Naive thymus-derived CD4-positive, alpha-beta T cell (primary cell): ENCODE measurements around the gene ANAPC2. TPM values are rescaled to one million over a fixed set of nuclear protein-coding genes. Genes with fewer than 3 reads are reported as not detected.

ENCODE experiments used
- ATAC-seq: fragments of 150-1000 bp; cut with Tn5 transposase; 2 replicates; pipeline ENCODE4 v1.10.0; 2021; ENCODE audit warnings: mild to moderate bottlenecking, moderate library complexity
- CTCF ChIA-PET: fragments of 350-600 bp; sonication (Branson Sonifier 250); formaldehyde crosslinking; loops from one replicate; lab custom pipeline; 2021; ENCODE audit warnings: antibody characterized with exemption; lab: Charles Lee
- POLR2A ChIA-PET: fragments of 350-600 bp; sonication (Branson Sonifier 250); formaldehyde crosslinking; loops from one replicate; lab custom pipeline; 2021; ENCODE audit warnings: antibody characterized with exemption, inconsistent platforms; lab: Charles Lee
- DNase-seq, 9 donors: peaks; one replicate each; pipeline versions ENCODE4 v3.0.0 to v3.0.0-alpha.2; 2020 to 2022; ENCODE audit warnings: mixed read lengths in 1 of 9
- H3K27ac ChIP-seq: one replicate; pipeline ENCODE4 v1.7.0; 2013; ENCODE audit warnings: mild to moderate bottlenecking, low read depth, low read length, moderate library complexity
- H3K27me3 ChIP-seq, 2 donors: one replicate each; pipeline ENCODE4 v1.7.0; 2013; ENCODE audit warnings: low read length in 2 of 2, mild to moderate bottlenecking in 2 of 2, moderate library complexity in 2 of 2; ENCODE audit not compliant: control insufficient read depth in 2 of 2, insufficient read depth in 2 of 2
- H3K36me3 ChIP-seq, 3 experiments: 1 replicate in 2 of 3; 2 replicates in 1 of 3; pipeline ENCODE4 v1.7.0; 2013; ENCODE audit warnings: low read length in 3 of 3, mild to moderate bottlenecking in 3 of 3, moderate library complexity in 1 of 3; ENCODE audit not compliant: insufficient read depth in 3 of 3, control insufficient read depth in 2 of 3
- H3K4me1 ChIP-seq, 2 donors: one replicate each; pipeline ENCODE4 v1.7.0; 2013; ENCODE audit warnings: low read length in 2 of 2, mild to moderate bottlenecking in 2 of 2, moderate library complexity in 1 of 2; ENCODE audit not compliant: control insufficient read depth in 2 of 2, insufficient read depth in 2 of 2
- H3K4me3 ChIP-seq: 2 replicates; pipeline ENCODE4 v1.7.0; 2013; ENCODE audit warnings: mild to moderate bottlenecking, low read length
- H3K9me3 ChIP-seq, 3 experiments: 1 replicate in 2 of 3; 2 replicates in 1 of 3; pipeline ENCODE4 v1.7.0; 2013; ENCODE audit warnings: low read length in 3 of 3; ENCODE audit not compliant: control insufficient read depth in 2 of 3
- H3K27ac Mint-ChIP-seq, 9 donors: one replicate each; pipeline ENCODE4 v1.8.0; 2020 to 2022; ENCODE audit warnings: mixed read lengths in 9 of 9, mild to moderate bottlenecking in 8 of 9, moderate library complexity in 5 of 9, inconsistent platforms in 2 of 9
- H3K27me3 Mint-ChIP-seq, 5 donors: one replicate each; pipeline ENCODE4 v1.8.0; 2021 to 2022; ENCODE audit warnings: mixed read lengths in 5 of 5, mild to moderate bottlenecking in 1 of 5
- H3K36me3 Mint-ChIP-seq, 5 donors: one replicate each; pipeline ENCODE4 v1.8.0; 2020 to 2022; ENCODE audit warnings: mixed read lengths in 5 of 5, mild to moderate bottlenecking in 3 of 5, inconsistent platforms in 1 of 5
- H3K4me1 Mint-ChIP-seq, 7 donors: one replicate each; pipeline ENCODE4 v1.8.0; 2020 to 2022; ENCODE audit warnings: mixed read lengths in 7 of 7, mild to moderate bottlenecking in 3 of 7, inconsistent platforms in 1 of 7
- H3K4me3 Mint-ChIP-seq, 10 donors: one replicate each; pipeline ENCODE4 v1.8.0; 2020 to 2022; ENCODE audit warnings: mild to moderate bottlenecking in 10 of 10, mixed read lengths in 10 of 10, moderate library complexity in 6 of 10, inconsistent platforms in 2 of 10
- H3K9me3 Mint-ChIP-seq, 11 donors: one replicate each; pipeline ENCODE4 v1.8.0; 2020 to 2022; ENCODE audit warnings: mixed read lengths in 11 of 11, mild to moderate bottlenecking in 4 of 11, inconsistent platforms in 1 of 11, moderate library complexity in 1 of 11
- intact Hi-C, 2 donors: fragments of 100-400 bp; cut with micrococcal nuclease; formaldehyde crosslinking; loops; one replicate each; pipeline ENCODE4 v1.15.1; 2023
- polyA plus RNA-seq, 2 donors: library from polyadenylated mRNA; unstranded; fragments of 300-500 nt; fragmentation: Illumina TruSeq; gene quantifications; one replicate each; pipeline ENCODE4 v1.2.3, GENCODE V29; 2021
- total RNA-seq, 6 experiments: library from RNA in 5 of 6; stranded (reverse) in 5 of 6; gene quantifications; 1 replicate in 5 of 6; 2 replicates in 1 of 6; pipeline ENCODE4 v1.2.3 and lab custom pipeline; 2021 to 2026

Gene ANAPC2
- total and polyA plus RNA-seq, 7 experiments from 2014 or later: 7.4 to 147 (median 131) TPM

DNA sequence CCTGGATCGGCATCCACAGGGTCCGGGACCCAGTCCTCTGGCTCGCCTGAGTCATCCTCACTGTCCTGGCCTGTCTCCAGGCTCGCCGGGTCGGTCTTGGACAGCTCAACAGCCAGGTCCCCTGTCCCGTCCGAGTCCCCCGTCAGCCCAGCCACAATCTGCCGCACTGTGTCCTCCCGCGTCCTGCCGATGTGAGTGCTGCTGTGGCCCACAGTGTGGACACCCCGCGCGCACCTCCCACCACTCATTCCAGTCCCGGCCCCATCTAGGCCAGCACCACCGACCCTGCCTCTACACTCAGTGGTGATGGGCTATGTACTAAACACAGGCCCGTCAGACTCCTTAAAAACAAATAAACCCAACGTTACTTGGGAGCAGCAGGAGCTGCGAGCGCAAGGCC, 6.7 kb downstream of the ANAPC2 start:
- Histone ChIP-seq H3K36me3 (peaks cover 0 to 92% (median 14%) of the 10 kb centered on the region in 3 experiments), H3K4me1 (peaks cover 5 to 8% of the 10 kb centered on the region in 2 donors), H3K27ac (no peak overlapping the region), H3K27me3 (no peaks in the 10 kb centered on the region), H3K4me3 (no peak overlapping the region), H3K9me3 (no peaks in the 10 kb centered on the region)
- H3K27ac Mint-ChIP-seq: peak overlapping the region in 1 of 9 donors; percentile 66
- H3K9me3 Mint-ChIP-seq: no peaks in the 10 kb centered on the region
- no peaks in the 10 kb centered on the region for H3K27me3 Mint-ChIP-seq
- DNase-seq: no peak
- ChIA-PET POLR2A (interaction anchor here (1.7 kb wide), 1 partner anchor 54 kb away, joined by 4 read pairs; no protein-coding TSS in a partner anchor), CTCF (no interaction called here)
- intact Hi-C loops: no loop called here
- no peak overlapping the region for H3K4me3 Mint-ChIP-seq
- H3K4me1 Mint-ChIP-seq: peaks cover 5 to 24% (median 10%) of the 10 kb centered on the region in 7 donors
- no peak for ATAC-seq
- H3K36me3 Mint-ChIP-seq: peaks cover 0 to 16% (median 4%) of the 10 kb centered on the region in 5 donors

DNA sequence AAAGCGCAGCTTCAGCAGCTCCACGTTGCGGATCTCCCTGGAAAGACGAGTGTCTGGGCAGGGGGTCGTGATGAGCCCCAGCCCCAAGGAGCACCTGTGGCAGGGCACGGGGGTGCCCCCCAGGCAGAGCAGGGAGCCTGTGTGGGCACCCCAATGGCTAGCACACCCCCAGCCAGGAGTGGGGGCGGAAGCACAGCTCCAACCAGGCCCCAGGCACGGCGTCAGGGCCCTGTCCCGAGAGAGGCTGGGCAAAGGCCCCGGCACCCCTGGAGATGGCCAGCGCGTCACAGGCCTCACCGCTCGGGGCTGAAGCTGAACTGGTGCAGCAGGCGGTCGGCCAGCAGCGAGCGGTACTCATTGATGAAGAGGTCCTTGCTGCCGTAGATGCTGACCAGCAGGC, 7.9 kb downstream of the ANAPC2 start:
- H3K36me3 Mint-ChIP-seq: peaks cover 0 to 16% (median 4%) of the 10 kb centered on the region in 5 donors
- peaks cover 3 to 20% (median 5%) of the 10 kb centered on the region in 7 donors for H3K4me1 Mint-ChIP-seq
- no peak overlapping the region for H3K27ac Mint-ChIP-seq
- ATAC-seq (no peak), DNase-seq (no peak)
- H3K27me3 Mint-ChIP-seq: no peaks in the 10 kb centered on the region
- ChIA-PET POLR2A (interaction anchor here (1.7 kb wide), 1 partner anchor 53 kb away, joined by 4 read pairs; no protein-coding TSS in a partner anchor), CTCF (no interaction called here)
- no peak overlapping the region for H3K27ac ChIP-seq
- no peaks in the 10 kb centered on the region for H3K4me1 ChIP-seq
- H3K9me3 Mint-ChIP-seq: no peaks in the 10 kb centered on the region
- no peaks in the 10 kb centered on the region for H3K9me3 ChIP-seq
- no peaks in the 10 kb centered on the region for H3K27me3 ChIP-seq
- intact Hi-C loops: no loop called here
- no peak overlapping the region for H3K4me3 ChIP-seq
- H3K36me3 ChIP-seq: peaks cover 0 to 80% (median 14%) of the 10 kb centered on the region in 3 experiments
- H3K4me3 Mint-ChIP-seq: no peak overlapping the region

DNA sequence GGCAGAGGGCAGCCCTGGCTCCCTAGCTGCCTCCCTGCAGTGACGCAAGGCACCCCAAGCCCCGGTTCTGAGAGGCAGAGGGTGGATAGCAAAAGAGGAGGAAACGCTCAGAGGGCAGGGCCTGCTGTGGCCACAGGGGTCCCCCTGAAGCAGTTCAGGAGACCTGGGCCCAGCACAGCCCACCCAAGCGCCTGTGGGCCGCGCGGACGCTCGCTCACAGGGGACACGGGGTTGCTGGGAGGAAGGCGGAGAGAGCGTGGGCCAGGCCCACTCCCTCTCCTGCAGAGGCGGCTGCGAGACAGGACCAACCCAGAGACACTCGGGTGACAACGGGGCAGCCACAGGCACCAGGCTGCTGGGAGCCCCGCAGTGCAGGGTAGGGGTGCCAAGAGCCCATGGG, 8.6 kb downstream of the ANAPC2 start:
- Mint-ChIP-seq H3K4me1 (peaks cover 3 to 16% (median 7%) of the 10 kb centered on the region in 7 donors), H3K27me3 (no peaks in the 10 kb centered on the region), H3K27ac (no peak overlapping the region), H3K36me3 (peaks cover 0 to 16% (median 4%) of the 10 kb centered on the region in 5 donors), H3K4me3 (no peak overlapping the region), H3K9me3 (no peaks in the 10 kb centered on the region)
- no peak overlapping the region for H3K4me3 ChIP-seq
- H3K27me3 ChIP-seq: no peaks in the 10 kb centered on the region
- no peak for DNase-seq
- no peak overlapping the region for H3K27ac ChIP-seq
- peaks cover 0 to 73% (median 13%) of the 10 kb centered on the region in 3 experiments for H3K36me3 ChIP-seq
- no peaks in the 10 kb centered on the region for H3K9me3 ChIP-seq
- ChIA-PET POLR2A (interaction anchor here (1.0 to 1.7 kb wide), 2 partner anchors 8 to 52 kb away, joined by 3 to 4 read pairs; partner anchors contain the start of genes ANAPC2 and SSNA1), CTCF (no interaction called here)
- ATAC-seq: no peak
- no peaks in the 10 kb centered on the region for H3K4me1 ChIP-seq
- intact Hi-C loops: no loop called here

DNA sequence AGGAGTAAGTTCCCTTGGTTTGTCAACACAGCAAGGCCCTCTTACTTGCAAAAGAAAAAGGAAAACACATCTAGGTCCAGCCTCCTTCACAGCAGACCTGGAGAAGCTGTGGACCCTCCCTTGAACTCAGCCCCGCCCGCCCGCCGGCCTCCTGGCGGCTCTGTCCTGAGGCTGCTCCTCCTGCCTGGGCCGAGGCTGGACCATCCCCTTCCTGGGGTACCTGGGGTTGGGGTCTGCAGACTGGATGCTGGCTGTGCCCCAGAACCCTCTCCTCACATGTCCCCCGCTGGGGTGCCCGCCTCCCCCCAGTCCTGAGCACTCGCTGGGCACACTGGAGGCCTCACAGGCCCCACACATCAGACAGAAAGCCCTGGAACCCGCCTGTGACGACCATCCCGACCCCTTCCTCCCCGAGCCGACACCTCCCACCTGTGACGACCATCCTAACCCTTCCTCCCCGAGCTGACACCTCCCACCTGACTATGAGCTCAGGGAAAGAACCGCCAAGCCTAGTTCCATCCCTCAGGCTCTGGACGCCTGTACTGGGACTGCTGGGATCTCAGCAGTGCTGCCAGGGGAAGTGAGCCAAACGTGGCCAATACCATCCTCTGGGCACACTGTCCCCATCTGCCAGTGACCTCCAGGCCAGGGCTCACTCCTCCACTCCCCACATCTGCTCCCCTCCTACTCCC, 9.3 kb downstream of the ANAPC2 start:
- peaks cover 0 to 10% (median 4%) of the 10 kb centered on the region in 7 donors for H3K4me1 Mint-ChIP-seq
- H3K27ac Mint-ChIP-seq: peak overlapping the region in 2 of 9 donors; percentile 9 to 46
- POLR2A ChIA-PET: interaction anchor here (1.0 kb wide), 1 partner anchor 9 kb away, joined by 3 read pairs; the partner anchor contains the start of genes ANAPC2 and SSNA1
- H3K4me3 ChIP-seq: no peak overlapping the region
- CTCF ChIA-PET: no interaction called here
- no peak overlapping the region for H3K27ac ChIP-seq
- no peaks in the 10 kb centered on the region for H3K9me3 Mint-ChIP-seq
- no peaks in the 10 kb centered on the region for H3K9me3 ChIP-seq
- peaks cover 0 to 10% (median 4%) of the 10 kb centered on the region in 5 donors for H3K36me3 Mint-ChIP-seq
- H3K4me3 Mint-ChIP-seq: no peak overlapping the region
- H3K27me3 ChIP-seq: no peaks in the 10 kb centered on the region
- no peaks in the 10 kb centered on the region for H3K27me3 Mint-ChIP-seq
- ATAC-seq (no peak), DNase-seq (no peak)
- H3K4me1 ChIP-seq: no peaks in the 10 kb centered on the region
- H3K36me3 ChIP-seq: peaks cover 0 to 66% (median 10%) of the 10 kb centered on the region in 3 experiments
- intact Hi-C loops: no loop called here

DNA sequence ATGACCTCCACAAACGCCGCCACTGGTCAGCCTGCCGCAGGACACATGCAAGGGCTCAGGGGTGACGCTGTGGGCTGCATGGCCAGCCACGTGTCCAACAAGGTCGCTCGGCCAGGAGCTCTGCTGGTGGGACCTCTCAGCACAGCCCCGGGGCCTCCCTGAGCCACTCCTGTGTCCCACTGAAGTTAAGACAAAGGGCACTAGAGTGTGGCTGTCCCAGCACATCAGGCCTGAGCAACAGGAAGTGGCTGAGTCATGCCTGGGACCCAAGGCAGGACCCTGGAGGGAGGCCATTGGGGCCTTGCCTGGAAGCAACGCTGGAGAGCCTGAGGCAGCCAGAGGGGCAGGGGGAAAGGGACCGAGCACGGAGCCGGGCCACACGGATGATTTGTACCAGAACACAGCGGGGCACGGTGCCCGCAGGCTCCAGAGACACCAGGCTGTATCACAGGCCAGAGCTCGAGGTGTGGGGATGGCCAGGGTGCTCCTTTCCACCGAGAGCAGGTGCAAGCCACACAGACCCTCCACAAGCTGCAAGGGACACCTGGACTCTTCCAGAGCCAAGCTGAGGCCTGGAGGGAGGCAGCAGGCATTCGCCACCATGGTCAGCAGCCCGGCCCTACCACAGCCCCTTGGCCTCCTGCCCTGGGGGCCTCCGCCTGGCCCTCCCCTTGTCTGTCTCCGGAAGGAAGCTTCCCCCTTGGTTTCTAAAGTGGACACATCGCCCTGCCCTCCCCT, 10.0 kb downstream of the ANAPC2 start:
- peaks cover 0 to 9% (median 4%) of the 10 kb centered on the region in 5 donors for H3K36me3 Mint-ChIP-seq
- ChIA-PET POLR2A (no interaction called here), CTCF (no interaction called here)
- no peak overlapping the region for H3K4me3 Mint-ChIP-seq
- Histone ChIP-seq H3K9me3 (no peaks in the 10 kb centered on the region), H3K36me3 (peaks cover 0 to 59% (median 6%) of the 10 kb centered on the region in 3 experiments), H3K27ac (no peak overlapping the region), H3K4me1 (no peaks in the 10 kb centered on the region), H3K27me3 (no peaks in the 10 kb centered on the region), H3K4me3 (no peak overlapping the region)
- DNase-seq: no peak
- no peaks in the 10 kb centered on the region for H3K9me3 Mint-ChIP-seq
- ATAC-seq: no peak
- H3K4me1 Mint-ChIP-seq: peaks cover 0 to 12% (median 5%) of the 10 kb centered on the region in 7 donors
- H3K27ac Mint-ChIP-seq: no peak overlapping the region
- intact Hi-C loops: no loop called here
- H3K27me3 Mint-ChIP-seq: peaks cover 0 to 2% (median 0%) of the 10 kb centered on the region in 5 donors

DNA sequence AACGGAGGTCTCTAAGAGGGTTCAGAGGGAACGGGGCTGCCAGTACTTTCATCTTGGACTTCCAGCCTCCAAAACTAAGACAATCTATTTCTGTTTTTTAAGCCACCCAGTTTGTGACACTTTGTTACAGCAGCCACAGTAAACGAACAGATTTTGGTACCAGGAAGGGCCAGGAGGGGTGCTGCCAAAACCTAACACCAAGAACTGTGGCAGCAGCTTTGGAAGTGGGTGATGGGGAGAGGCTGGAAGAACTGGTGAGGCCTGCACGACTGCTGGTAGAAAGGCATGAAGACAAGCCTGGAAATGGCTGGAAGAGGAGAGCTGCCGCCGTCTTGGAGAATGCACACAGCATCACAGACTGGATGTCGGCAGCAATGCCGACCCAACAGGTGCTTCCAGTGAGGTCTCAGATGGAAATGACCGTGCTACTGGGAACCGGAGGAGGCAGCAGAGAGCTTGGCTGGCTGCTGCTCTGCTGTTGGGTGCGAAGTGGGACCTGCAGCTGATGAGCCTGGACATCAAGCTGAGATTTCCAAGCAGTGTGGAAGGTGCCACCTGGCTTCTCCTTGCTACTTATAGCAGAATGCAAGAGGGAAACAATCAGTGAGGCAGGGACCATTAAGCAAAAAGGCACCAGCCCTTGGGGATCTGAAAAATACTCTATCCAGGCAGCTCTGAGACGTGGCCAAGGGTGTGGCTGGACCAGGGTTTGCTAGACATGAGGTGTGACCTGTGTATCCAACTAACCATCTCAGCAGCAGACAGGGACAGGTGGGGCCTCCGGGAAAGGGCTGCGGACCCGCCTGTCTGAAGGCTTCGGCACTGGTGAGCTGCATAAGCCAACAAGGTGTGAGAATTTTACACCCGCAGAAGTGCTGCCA, 11.8 kb downstream of the ANAPC2 start:
- no peaks in the 10 kb centered on the region for H3K9me3 ChIP-seq
- Mint-ChIP-seq H3K4me3 (no peak overlapping the region), H3K27ac (peak overlapping the region in 2 of 9 donors; percentile 33 to 65), H3K36me3 (peaks cover 0 to 7% (median 0%) of the 10 kb centered on the region in 5 donors), H3K27me3 (peaks cover 0 to 15% (median under 1%) of the 10 kb centered on the region in 5 donors), H3K4me1 (peaks cover 0 to 16% (median 5%) of the 10 kb centered on the region in 7 donors), H3K9me3 (no peaks in the 10 kb centered on the region)
- ChIA-PET POLR2A (interaction anchor here (0.8 to 1.4 kb wide), 5 partner anchors 8 to 80 kb away, joined by 3 to 5 read pairs (median 4); partner anchors contain the start of genes RNF224 and TUBB4B), CTCF (interaction anchor here (1.0 to 2.0 kb wide), 2 partner anchors 51 to 170 kb away, joined by 5 to 9 read pairs; partner anchors contain the start of gene RNF224)
- DNase-seq: peak in 1 of 9 donors; percentile 40
- H3K4me3 ChIP-seq: no peak overlapping the region
- no peaks in the 10 kb centered on the region for H3K4me1 ChIP-seq
- no peaks in the 10 kb centered on the region for H3K27me3 ChIP-seq
- intact Hi-C loops: loop anchor here in 1 of 2 donors (1.0 kb wide), 1 partner anchor 51 kb away; the partner anchor contains the start of gene RNF224
- H3K36me3 ChIP-seq: peaks cover 0 to 41% (median 4%) of the 10 kb centered on the region in 3 experiments
- H3K27ac ChIP-seq: no peak overlapping the region
- ATAC-seq: peak; percentile 63
